Liver (tissue), 2 donors: ENCODE measurements around the gene TNXB.
"Not testable (repeated sequence)": the region's sequence is repeated elsewhere in the genome, so short reads cannot be mapped to it uniquely, and the experiment has no call there.

ENCODE experiments used
- FOXA2 ChIP-seq: IDR thresholded peaks from 2 replicates; pipeline ENCODE4 v1.6.1; 2016; ENCODE audit warnings: antibody characterized with exemption
- TF ChIP-seq, protein P1 (sequence below): fragments of 150-350 bp; IDR thresholded peaks from 2 replicates; pipeline ENCODE4 v1.5.1; 2017; ENCODE audit warnings: improper control_type of control experiment, low read depth, low read length; ENCODE audit not compliant: missing input control
- donor health status: healthy.

DNA sequence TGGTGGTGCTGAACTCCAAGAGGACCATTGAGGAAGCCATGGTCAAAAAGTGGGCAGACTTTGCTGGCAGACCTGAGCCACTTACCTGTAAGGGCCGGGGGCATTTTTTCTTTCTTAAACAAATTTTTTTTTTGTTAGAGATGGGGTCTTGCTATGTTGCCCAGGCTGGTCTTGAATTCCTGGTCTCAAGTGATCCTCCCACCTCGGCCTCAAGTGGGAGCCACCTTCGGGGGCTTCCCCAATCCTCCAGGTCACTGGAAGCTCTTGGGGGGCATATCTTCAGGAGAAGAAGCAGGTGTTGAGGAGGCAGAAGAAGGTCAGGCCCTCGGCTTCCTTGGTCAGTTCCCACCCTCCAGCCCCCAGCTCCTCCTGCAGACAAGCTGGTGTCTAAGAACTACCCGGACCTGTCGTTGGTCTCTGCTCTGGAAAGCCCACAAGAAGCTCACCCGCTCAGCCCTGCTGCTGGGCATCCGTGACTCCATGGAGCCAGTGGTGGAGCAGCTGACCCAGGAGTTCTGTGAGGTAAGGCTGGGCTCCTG is 103.1 kb downstream of the TNXB start:
- TF ChIP-seq, protein P1, sequence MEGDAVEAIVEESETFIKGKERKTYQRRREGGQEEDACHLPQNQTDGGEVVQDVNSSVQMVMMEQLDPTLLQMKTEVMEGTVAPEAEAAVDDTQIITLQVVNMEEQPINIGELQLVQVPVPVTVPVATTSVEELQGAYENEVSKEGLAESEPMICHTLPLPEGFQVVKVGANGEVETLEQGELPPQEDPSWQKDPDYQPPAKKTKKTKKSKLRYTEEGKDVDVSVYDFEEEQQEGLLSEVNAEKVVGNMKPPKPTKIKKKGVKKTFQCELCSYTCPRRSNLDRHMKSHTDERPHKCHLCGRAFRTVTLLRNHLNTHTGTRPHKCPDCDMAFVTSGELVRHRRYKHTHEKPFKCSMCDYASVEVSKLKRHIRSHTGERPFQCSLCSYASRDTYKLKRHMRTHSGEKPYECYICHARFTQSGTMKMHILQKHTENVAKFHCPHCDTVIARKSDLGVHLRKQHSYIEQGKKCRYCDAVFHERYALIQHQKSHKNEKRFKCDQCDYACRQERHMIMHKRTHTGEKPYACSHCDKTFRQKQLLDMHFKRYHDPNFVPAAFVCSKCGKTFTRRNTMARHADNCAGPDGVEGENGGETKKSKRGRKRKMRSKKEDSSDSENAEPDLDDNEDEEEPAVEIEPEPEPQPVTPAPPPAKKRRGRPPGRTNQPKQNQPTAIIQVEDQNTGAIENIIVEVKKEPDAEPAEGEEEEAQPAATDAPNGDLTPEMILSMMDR: not testable (repeated sequence)
- TF ChIP-seq FOXA2: not testable (repeated sequence)
